DND-41 (cell line): ENCODE results near the gene LRP10.

ENCODE experiments used
- ATAC-seq: fragments of 200-7000 bp; cut with Tn5 transposase; 3 replicates; pipeline ENCODE4 v1.9.1; 2021; ENCODE audit warnings: low read depth; ENCODE audit not compliant: insufficient read depth
- DNase-seq: peaks from one replicate; pipeline ENCODE4 v3.0.0-alpha.2; 2020
- H2AFZ ChIP-seq: 2 replicates; pipeline ENCODE4 v1.6.0; 2012; ENCODE audit warnings: low read depth, low read length
- H3K27ac ChIP-seq: 2 replicates; pipeline ENCODE4 v1.5.1; 2012; ENCODE audit warnings: low read length, inconsistent platforms
- H3K27me3 ChIP-seq: fragments of 200-600 bp; sonication (generic); 2 replicates; pipeline ENCODE4 v1.6.0; 2012; ENCODE audit warnings: low read length, mild to moderate bottlenecking, inconsistent platforms; ENCODE audit not compliant: insufficient read depth, poor library complexity
- H3K36me3 ChIP-seq: 2 replicates; pipeline ENCODE4 v1.5.1; 2012; ENCODE audit warnings: low read length, inconsistent platforms; ENCODE audit not compliant: insufficient read depth
- H3K4me1 ChIP-seq: 2 replicates; pipeline ENCODE4 v1.5.1; 2012; ENCODE audit warnings: mild to moderate bottlenecking, low read length; ENCODE audit not compliant: insufficient read depth
- H3K4me2 ChIP-seq: 2 replicates; pipeline ENCODE4 v1.6.0; 2012; ENCODE audit warnings: mild to moderate bottlenecking, moderate library complexity, low read length, inconsistent platforms; ENCODE audit not compliant: insufficient read depth
- H3K4me3 ChIP-seq, 2 experiments: fragments of 200-600 bp in 1 of 2; shearing (Covaris generic) in 1 of 2; 2 replicates each; pipeline ENCODE4 v1.5.1; 2012 to 2016; ENCODE audit warnings: inconsistent platforms in 2 of 2, low read length in 2 of 2, mild to moderate bottlenecking in 2 of 2, low read depth in 1 of 2, moderate library complexity in 1 of 2
- H3K79me2 ChIP-seq: 2 replicates; pipeline ENCODE4 v1.6.0; 2012; ENCODE audit warnings: low read length, inconsistent platforms; ENCODE audit not compliant: insufficient read depth
- H3K9ac ChIP-seq: 2 replicates; pipeline ENCODE4 v1.6.0; 2012; ENCODE audit warnings: low read depth, mild to moderate bottlenecking, inconsistent platforms, low read length, moderate library complexity
- H3K9me3 ChIP-seq: 2 replicates; pipeline ENCODE4 v1.5.1; 2012; ENCODE audit warnings: low read length, moderate library complexity, mild to moderate bottlenecking, inconsistent platforms; ENCODE audit not compliant: insufficient read depth, severe bottlenecking
- H4K20me1 ChIP-seq: 2 replicates; pipeline ENCODE4 v1.6.0; 2012; ENCODE audit warnings: low read length; ENCODE audit not compliant: insufficient read depth
- EZH2 ChIP-seq: IDR thresholded peaks from 3 replicates; pipeline ENCODE4 v1.6.1; 2012; ENCODE audit warnings: borderline replicate concordance, low read depth, mild to moderate bottlenecking, moderate library complexity, low read length, inconsistent platforms; ENCODE audit not compliant: severe bottlenecking
- TF ChIP-seq, protein P1 (sequence below): IDR thresholded peaks from 2 replicates; pipeline ENCODE4 v1.5.1; 2012; ENCODE audit warnings: borderline replicate concordance, low read length, moderate library complexity, mild to moderate bottlenecking; ENCODE audit not compliant: poor library complexity, severe bottlenecking; ENCODE audit errors: extremely low read depth

The LRP10 gene

DNA sequence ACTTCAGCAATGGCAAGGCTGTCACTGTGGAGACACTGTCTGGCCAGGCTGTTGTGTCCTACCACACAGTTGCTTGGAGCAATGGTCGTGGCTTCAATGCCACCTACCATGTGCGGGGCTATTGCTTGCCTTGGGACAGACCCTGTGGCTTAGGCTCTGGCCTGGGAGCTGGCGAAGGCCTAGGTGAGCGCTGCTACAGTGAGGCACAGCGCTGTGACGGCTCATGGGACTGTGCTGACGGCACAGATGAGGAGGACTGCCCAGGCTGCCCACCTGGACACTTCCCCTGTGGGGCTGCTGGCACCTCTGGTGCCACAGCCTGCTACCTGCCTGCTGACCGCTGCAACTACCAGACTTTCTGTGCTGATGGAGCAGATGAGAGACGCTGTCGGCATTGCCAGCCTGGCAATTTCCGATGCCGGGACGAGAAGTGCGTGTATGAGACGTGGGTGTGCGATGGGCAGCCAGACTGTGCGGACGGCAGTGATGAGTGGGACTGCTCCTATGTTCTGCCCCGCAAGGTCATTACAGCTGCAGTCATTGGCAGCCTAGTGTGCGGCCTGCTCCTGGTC lies 4.3 kb downstream of the LRP10 start:
- H3K9ac ChIP-seq: no peak overlapping the region
- peaks cover 8% of the 10 kb centered on the region; the same call in 1 of the 2 replicates for H3K36me3 ChIP-seq
- H4K20me1 ChIP-seq: peaks cover 35% of the 10 kb centered on the region
- no peaks in the 10 kb centered on the region for H3K9me3 ChIP-seq
- H2AFZ ChIP-seq: no peak overlapping the region
- peaks cover 6% of the 10 kb centered on the region for H3K27me3 ChIP-seq
- ATAC-seq (no peak), DNase-seq (no peak)
- no peak for TF ChIP-seq EZH2
- TF ChIP-seq, protein P1, sequence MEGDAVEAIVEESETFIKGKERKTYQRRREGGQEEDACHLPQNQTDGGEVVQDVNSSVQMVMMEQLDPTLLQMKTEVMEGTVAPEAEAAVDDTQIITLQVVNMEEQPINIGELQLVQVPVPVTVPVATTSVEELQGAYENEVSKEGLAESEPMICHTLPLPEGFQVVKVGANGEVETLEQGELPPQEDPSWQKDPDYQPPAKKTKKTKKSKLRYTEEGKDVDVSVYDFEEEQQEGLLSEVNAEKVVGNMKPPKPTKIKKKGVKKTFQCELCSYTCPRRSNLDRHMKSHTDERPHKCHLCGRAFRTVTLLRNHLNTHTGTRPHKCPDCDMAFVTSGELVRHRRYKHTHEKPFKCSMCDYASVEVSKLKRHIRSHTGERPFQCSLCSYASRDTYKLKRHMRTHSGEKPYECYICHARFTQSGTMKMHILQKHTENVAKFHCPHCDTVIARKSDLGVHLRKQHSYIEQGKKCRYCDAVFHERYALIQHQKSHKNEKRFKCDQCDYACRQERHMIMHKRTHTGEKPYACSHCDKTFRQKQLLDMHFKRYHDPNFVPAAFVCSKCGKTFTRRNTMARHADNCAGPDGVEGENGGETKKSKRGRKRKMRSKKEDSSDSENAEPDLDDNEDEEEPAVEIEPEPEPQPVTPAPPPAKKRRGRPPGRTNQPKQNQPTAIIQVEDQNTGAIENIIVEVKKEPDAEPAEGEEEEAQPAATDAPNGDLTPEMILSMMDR: no peak
- H3K4me2 ChIP-seq: no peak overlapping the region
- peaks cover 17% of the 10 kb centered on the region for H3K4me1 ChIP-seq
- H3K4me3 ChIP-seq: no peak overlapping the region
- no peak overlapping the region for H3K27ac ChIP-seq
- no peaks in the 10 kb centered on the region for H3K79me2 ChIP-seq

DNA sequence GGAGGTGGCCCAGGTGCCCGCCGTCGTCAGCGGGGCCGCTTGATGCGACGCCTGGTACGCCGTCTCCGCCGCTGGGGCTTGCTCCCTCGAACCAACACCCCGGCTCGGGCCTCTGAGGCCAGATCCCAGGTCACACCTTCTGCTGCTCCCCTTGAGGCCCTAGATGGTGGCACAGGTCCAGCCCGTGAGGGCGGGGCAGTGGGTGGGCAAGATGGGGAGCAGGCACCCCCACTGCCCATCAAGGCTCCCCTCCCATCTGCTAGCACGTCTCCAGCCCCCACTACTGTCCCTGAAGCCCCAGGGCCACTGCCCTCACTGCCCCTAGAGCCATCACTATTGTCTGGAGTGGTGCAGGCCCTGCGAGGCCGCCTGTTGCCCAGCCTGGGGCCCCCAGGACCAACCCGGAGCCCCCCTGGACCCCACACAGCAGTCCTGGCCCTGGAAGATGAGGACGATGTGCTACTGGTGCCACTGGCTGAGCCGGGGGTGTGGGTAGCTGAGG lies 5.5 kb downstream of the LRP10 start:
- no peak overlapping the region for H3K4me3 ChIP-seq
- H3K9ac ChIP-seq: no peak overlapping the region
- no peaks in the 10 kb centered on the region for H3K79me2 ChIP-seq
- peaks cover 8% of the 10 kb centered on the region for H3K4me1 ChIP-seq
- H3K4me2 ChIP-seq: no peak overlapping the region
- peaks cover 35% of the 10 kb centered on the region for H4K20me1 ChIP-seq
- no peak for DNase-seq
- H3K27ac ChIP-seq: no peak overlapping the region
- H3K27me3 ChIP-seq: peaks cover 15% of the 10 kb centered on the region
- TF ChIP-seq EZH2: no peak
- TF ChIP-seq, protein P1: no peak
- peaks cover 8% of the 10 kb centered on the region; the same call in 1 of the 2 replicates for H3K36me3 ChIP-seq
- H3K9me3 ChIP-seq: no peaks in the 10 kb centered on the region
- no peak overlapping the region for H2AFZ ChIP-seq
- ATAC-seq: no peak

DNA sequence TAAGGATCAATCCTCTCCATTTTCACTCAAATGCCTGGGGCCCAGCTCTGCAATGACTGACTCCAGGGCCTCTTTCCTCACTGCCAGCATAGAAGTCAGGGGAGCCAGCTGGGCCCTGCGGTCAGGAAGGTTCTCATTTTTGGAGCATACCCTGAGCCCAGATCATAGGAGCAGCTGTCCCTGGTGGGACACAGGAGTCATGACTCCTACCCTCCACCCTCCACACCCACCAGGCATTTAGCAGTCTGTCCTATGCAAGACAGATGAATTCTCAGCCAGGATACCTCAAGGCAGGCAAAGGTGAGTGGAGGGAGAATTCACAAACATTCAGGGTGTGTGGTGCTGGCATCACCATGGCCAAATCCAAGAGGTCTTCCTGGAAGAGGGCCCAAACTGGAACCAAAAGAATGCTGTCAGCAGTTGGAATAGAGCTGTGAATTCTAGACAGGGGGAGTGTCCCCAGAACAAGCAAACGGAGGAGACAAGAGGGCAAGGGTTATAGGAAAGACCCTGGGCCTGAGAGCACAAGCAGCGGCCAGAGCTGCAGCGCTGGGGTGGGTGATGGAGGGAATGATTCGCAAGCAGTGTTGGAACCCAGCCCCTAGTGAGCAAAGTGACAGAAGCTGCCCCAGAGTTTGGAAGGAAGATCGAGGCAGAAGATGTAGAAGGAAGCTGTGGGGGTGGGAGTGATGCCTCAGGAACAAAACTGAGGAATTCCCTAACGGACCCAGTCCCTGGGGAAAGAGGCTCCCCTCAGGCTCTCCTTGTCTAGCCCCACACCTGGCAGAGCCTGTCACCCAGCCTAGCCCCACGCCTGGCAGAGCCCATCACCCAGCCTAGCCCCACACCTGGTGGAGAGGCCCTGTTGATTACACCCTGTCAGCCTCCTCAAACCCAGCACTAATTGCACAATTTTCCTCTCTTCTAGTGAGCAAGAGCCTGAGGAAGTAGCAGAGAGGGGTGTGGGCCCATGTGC lies 7.0 kb downstream of the LRP10 start:
- DNase-seq: no peak
- Histone ChIP-seq H3K4me1 (no peaks in the 10 kb centered on the region), H3K27me3 (peaks cover 24% of the 10 kb centered on the region), H3K9me3 (no peaks in the 10 kb centered on the region), H3K9ac (no peak overlapping the region), H4K20me1 (peaks cover 38% of the 10 kb centered on the region), H3K4me3 (no peak overlapping the region), H3K4me2 (no peak overlapping the region), H2AFZ (no peak overlapping the region), H3K79me2 (no peaks in the 10 kb centered on the region), H3K27ac (no peak overlapping the region), H3K36me3 (peaks cover 8% of the 10 kb centered on the region; the same call in 1 of the 2 replicates)
- no peak for ATAC-seq
- TF ChIP-seq, protein P1: no peak
- TF ChIP-seq EZH2: no peak
